Endothelial cell of umbilical vein (primary cell): ENCODE measurements around the gene SERPINB13. TPM values are rescaled to one million over a fixed set of nuclear protein-coding genes. Genes with fewer than 3 reads are reported as not detected.

ENCODE experiments used
- BruUV-seq: library from RNA; stranded (reverse); fragments of 400-500 nt; replicated peaks from 2 replicates; lab custom pipeline; 2021; lab: Mats Ljungman, UMichigan
- CTCF ChIA-PET: fragments of 300-600, 350-600 bp; sonication (Branson Sonifier 250); formaldehyde crosslinking; loops from one replicate; lab custom pipeline; 2021; ENCODE audit warnings: antibody characterized with exemption, inconsistent platforms; lab: Charles Lee
- POLR2A ChIA-PET: fragments of 300-600, 350-600 bp; sonication (Branson Sonifier 250); formaldehyde crosslinking; loops from one replicate; lab custom pipeline; 2021; ENCODE audit warnings: antibody characterized with exemption, inconsistent platforms; lab: Charles Lee
- DNase-seq: peaks from one replicate; pipeline ENCODE4 v3.0.0-alpha.2; 2011; ENCODE audit warnings: low read depth, low spot score
- FAIRE-seq: peaks from 2 replicates; lab custom pipeline; 2011; peaks lifted over from hg19 to GRCh38; lab: Jason Lieb, UNC
- H2AFZ ChIP-seq: 2 replicates; pipeline ENCODE4 v1.6.0; 2012; ENCODE audit warnings: low read depth, low read length, control low read depth, inconsistent platforms
- H3K27ac ChIP-seq: 2 replicates; pipeline ENCODE4 v1.5.1; 2011; ENCODE audit warnings: low read depth, mild to moderate bottlenecking, control low read depth, low read length, moderate library complexity; ENCODE audit not compliant: insufficient read depth
- H3K27me3 ChIP-seq, 2 experiments: 2 replicates each; pipeline versions ENCODE4 v1.6.0 to v1.6.1; 2011; ENCODE audit warnings: low read length in 2 of 2, mixed read lengths in 1 of 2; ENCODE audit not compliant: control insufficient read depth in 2 of 2, insufficient read depth in 2 of 2
- H3K36me3 ChIP-seq, 2 experiments: 2 replicates in 1 of 2; 3 replicates in 1 of 2; pipeline ENCODE4 v1.5.1; 2011; ENCODE audit warnings: low read length in 2 of 2, mild to moderate bottlenecking in 1 of 2, moderate library complexity in 1 of 2; ENCODE audit not compliant: control insufficient read depth in 2 of 2, insufficient read depth in 2 of 2; ENCODE audit errors: extremely low read depth in 1 of 2
- H3K4me1 ChIP-seq: 3 replicates; pipeline ENCODE4 v1.5.1; 2011; ENCODE audit warnings: mild to moderate bottlenecking, low read length; ENCODE audit not compliant: control insufficient read depth, insufficient read depth; ENCODE audit errors: extremely low read depth
- H3K4me2 ChIP-seq: 2 replicates; pipeline ENCODE4 v1.6.1; 2011; ENCODE audit warnings: low read length, control low read depth, mixed read lengths; ENCODE audit not compliant: insufficient read depth
- H3K4me3 ChIP-seq, 3 experiments: fragments of 200-600 bp in 1 of 3; sonication (generic), shearing (Covaris generic) in 1 of 3; replicated peaks in 1 of 3; 2 replicates each; pipeline ENCODE4 v1.5.1; 2011 to 2016; ENCODE audit warnings: control low read depth in 3 of 3, low read length in 3 of 3, mild to moderate bottlenecking in 2 of 3, inconsistent platforms in 1 of 3, low read depth in 1 of 3, moderate library complexity in 1 of 3; ENCODE audit not compliant: insufficient read depth in 1 of 3
- H3K79me2 ChIP-seq: 2 replicates; pipeline ENCODE4 v1.6.0; 2012; ENCODE audit warnings: low read length, inconsistent platforms; ENCODE audit not compliant: control insufficient read depth, insufficient read depth
- H3K9ac ChIP-seq: replicated peaks from 2 replicates; pipeline ENCODE3; 2011; ENCODE audit warnings: low read length, control low read depth; ENCODE audit not compliant: insufficient read depth; ENCODE audit errors: extremely low read depth
- H3K9me1 ChIP-seq: replicated peaks from 3 replicates; pipeline ENCODE4 v1.6.0; 2011; ENCODE audit warnings: mild to moderate bottlenecking, low read length; ENCODE audit not compliant: control insufficient read depth, insufficient read depth; ENCODE audit errors: extremely low read depth
- H3K9me3 ChIP-seq: replicated peaks from 2 replicates; pipeline ENCODE4 v1.5.1; 2012; ENCODE audit warnings: low read length, inconsistent platforms; ENCODE audit not compliant: control insufficient read depth, insufficient read depth
- H4K20me1 ChIP-seq: replicated peaks from 2 replicates; pipeline ENCODE3; 2011; ENCODE audit warnings: mild to moderate bottlenecking, low read length; ENCODE audit not compliant: control insufficient read depth, insufficient read depth; ENCODE audit errors: extremely low read depth
- EZH2 ChIP-seq: IDR thresholded peaks from 2 replicates; pipeline ENCODE4 v1.6.1; 2012; ENCODE audit warnings: borderline replicate concordance, low read depth, mild to moderate bottlenecking, moderate library complexity, low read length, inconsistent platforms; ENCODE audit not compliant: severe bottlenecking
- FOS ChIP-seq: IDR thresholded peaks from 2 replicates; pipeline ENCODE4 v1.6.1; 2011; ENCODE audit warnings: mild to moderate bottlenecking, low read length, moderate library complexity, borderline replicate concordance; ENCODE audit not compliant: insufficient read depth
- GATA2 ChIP-seq: IDR thresholded peaks from 2 replicates; pipeline ENCODE4 v1.7.0; 2011; ENCODE audit warnings: low read depth, mild to moderate bottlenecking, moderate library complexity, mixed read lengths, low read length; ENCODE audit not compliant: insufficient read length, insufficient read depth
- JUN ChIP-seq: IDR thresholded peaks from 2 replicates; pipeline ENCODE4 v1.6.1; 2011; ENCODE audit warnings: borderline replicate concordance, low read depth; ENCODE audit not compliant: insufficient read length, insufficient read depth
- MYC ChIP-seq: IDR thresholded peaks from one replicate; pipeline ENCODE4 v1.6.1; 2011; ENCODE audit warnings: mild to moderate bottlenecking, low read depth, low read length
- POLR2A ChIP-seq: IDR thresholded peaks from 2 replicates; pipeline ENCODE4 v1.6.1; 2012; ENCODE audit warnings: low read depth, mild to moderate bottlenecking, control low read depth, low read length
- POLR2AphosphoS5 ChIP-seq: IDR thresholded peaks from 2 replicates; pipeline ENCODE4 v1.6.1; 2012; ENCODE audit warnings: low read depth, mild to moderate bottlenecking, control low read depth, low read length, moderate library complexity; ENCODE audit not compliant: insufficient read depth
- dilution Hi-C: fragments of 300-500 bp; cut with MboI; formaldehyde crosslinking; loops from one replicate; pipeline ENCODE4 v1.15.0; 2019; ENCODE audit warnings: low sequenced_read_pairs; ENCODE audit not compliant: extremely low pct_ligation_motif_present
- intact Hi-C: fragments of 100-400 bp; cut with micrococcal nuclease; formaldehyde crosslinking; loops from one replicate; pipeline ENCODE4 v1.10.0; 2022
- polyA plus RNA-seq, 4 experiments: library from polyadenylated mRNA; depleted of rRNA in 3 of 4; stranded (reverse) in 3 of 4; unstranded in 1 of 4; fragments of >200 nt; gene quantifications; 2 replicates each; pipeline versions ENCODE4 v1.2.1 to v1.2.3, GENCODE V29; 2011 to 2012; ENCODE audit warnings: missing spikeins in 1 of 4
- total RNA-seq: library from RNA; stranded (reverse); gene quantifications from 2 replicates; pipeline ENCODE4 v1.2.3, GENCODE V29; 2021
- TF ChIP-seq, protein P1 (sequence below): IDR thresholded peaks from 2 replicates; pipeline ENCODE4 v1.6.1; 2011; ENCODE audit not compliant: insufficient read depth, insufficient read length
- TF ChIP-seq, protein P2 (sequence below), 2 donors: IDR thresholded peaks; 1 replicate in 1 of 2; 2 replicates in 1 of 2; pipeline ENCODE4 v1.5.1; 2011; ENCODE audit warnings: low read length in 2 of 2, mild to moderate bottlenecking in 2 of 2, moderate library complexity in 2 of 2, control low read depth in 1 of 2, inconsistent platforms in 1 of 2, low read depth in 1 of 2; ENCODE audit not compliant: insufficient read depth in 1 of 2; ENCODE audit errors: extremely low read depth in 1 of 2

Gene SERPINB13
- total and polyA plus RNA-seq, 2 donors (not counting 3 experiments of a cell fraction or from before 2014, with no cell fraction given), result not detected

DNA sequence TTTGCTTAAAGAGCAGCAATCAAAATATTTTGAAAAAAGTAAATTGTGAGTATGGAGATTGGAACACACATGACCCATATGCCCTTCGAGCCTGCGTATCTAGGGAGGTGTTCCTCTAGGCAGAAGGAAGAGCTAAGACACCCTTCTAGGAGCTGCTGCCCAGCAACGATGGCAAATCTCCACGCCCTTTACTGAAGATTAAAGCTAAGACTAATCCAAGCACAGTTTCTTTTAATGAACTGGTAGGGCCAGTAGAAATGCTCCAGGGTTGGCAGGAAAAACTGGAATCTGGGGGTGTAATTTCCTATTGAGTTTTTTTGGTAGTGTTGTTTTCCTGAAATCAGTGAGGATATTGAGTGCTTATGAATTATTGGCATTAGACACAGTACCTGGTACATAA, 712 bp upstream of the SERPINB13 start:
- Histone ChIP-seq H3K9me3 (no peaks in the 10 kb centered on the region), H3K9me1 (no peaks in the 10 kb centered on the region), H3K27me3 (no peaks in the 10 kb centered on the region), H2AFZ (no peak overlapping the region), H3K4me1 (no peaks in the 10 kb centered on the region), H3K36me3 (no peaks in the 10 kb centered on the region), H4K20me1 (no peaks in the 10 kb centered on the region), H3K79me2 (no peaks in the 10 kb centered on the region), H3K4me2 (no peak overlapping the region), H3K4me3 (no peak overlapping the region), H3K27ac (no peak overlapping the region), H3K9ac (no peak overlapping the region)
- TF ChIP-seq POLR2AphosphoS5, result no peak
- TF ChIP-seq POLR2A, result no peak
- TF ChIP-seq MYC, result no peak
- TF ChIP-seq JUN, result no peak
- TF ChIP-seq FOS, result no peak
- TF ChIP-seq, protein P1, sequence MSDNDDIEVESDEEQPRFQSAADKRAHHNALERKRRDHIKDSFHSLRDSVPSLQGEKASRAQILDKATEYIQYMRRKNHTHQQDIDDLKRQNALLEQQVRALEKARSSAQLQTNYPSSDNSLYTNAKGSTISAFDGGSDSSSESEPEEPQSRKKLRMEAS, result no peak
- no peak for TF ChIP-seq GATA2
- no peak for TF ChIP-seq EZH2
- ChIA-PET CTCF (interaction anchor here (1.4 kb wide), 1 partner anchor 8 kb away, joined by 5 read pairs; no protein-coding TSS in a partner anchor), POLR2A (no interaction called here)
- no TSS peak for BruUV-seq
- DNase-seq, result no peak
- FAIRE-seq, result no peak
- intact Hi-C loops (no loop called here), dilution Hi-C loops (no loop called here)

DNA sequence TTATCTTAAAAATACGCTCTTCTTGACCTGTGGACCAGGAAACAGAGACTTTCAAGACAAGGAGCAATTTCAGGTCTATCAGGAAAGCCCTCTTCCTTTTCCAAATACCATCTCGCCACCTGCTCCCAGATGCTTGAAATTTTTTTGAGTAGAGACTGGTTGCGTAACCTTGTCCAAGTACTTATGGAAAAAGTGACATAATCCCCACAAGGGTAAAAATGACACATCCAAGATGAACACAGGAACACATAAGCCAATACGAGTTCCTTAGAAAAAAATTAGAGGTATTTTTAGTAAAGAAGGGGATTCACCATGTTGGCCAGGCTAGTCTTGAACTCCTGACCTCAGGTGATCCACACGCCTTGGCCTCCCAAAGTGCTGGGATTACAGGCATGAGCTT, 1.8 kb downstream of the SERPINB13 start:
- DNase-seq (no peak), FAIRE-seq (no peak)
- no peak for TF ChIP-seq FOS
- no peak for TF ChIP-seq POLR2A
- TF ChIP-seq JUN, result no peak
- TF ChIP-seq, protein P1, result no peak
- TF ChIP-seq GATA2, result no peak
- no peak for TF ChIP-seq POLR2AphosphoS5
- no peak for TF ChIP-seq EZH2
- TF ChIP-seq, protein P2, sequence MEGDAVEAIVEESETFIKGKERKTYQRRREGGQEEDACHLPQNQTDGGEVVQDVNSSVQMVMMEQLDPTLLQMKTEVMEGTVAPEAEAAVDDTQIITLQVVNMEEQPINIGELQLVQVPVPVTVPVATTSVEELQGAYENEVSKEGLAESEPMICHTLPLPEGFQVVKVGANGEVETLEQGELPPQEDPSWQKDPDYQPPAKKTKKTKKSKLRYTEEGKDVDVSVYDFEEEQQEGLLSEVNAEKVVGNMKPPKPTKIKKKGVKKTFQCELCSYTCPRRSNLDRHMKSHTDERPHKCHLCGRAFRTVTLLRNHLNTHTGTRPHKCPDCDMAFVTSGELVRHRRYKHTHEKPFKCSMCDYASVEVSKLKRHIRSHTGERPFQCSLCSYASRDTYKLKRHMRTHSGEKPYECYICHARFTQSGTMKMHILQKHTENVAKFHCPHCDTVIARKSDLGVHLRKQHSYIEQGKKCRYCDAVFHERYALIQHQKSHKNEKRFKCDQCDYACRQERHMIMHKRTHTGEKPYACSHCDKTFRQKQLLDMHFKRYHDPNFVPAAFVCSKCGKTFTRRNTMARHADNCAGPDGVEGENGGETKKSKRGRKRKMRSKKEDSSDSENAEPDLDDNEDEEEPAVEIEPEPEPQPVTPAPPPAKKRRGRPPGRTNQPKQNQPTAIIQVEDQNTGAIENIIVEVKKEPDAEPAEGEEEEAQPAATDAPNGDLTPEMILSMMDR (IDR thresholded peaks at IDR 0.05; ENCODE audit: extremely low read depth in 1 of 2, insufficient read depth in 1 of 2, low read depth in 1 of 2, low read length in 2 of 2), result no peak
- no peak for TF ChIP-seq MYC
- no peaks in the 10 kb centered on the region for H3K79me2 ChIP-seq
- BruUV-seq, result no TSS peak
- no peaks in the 10 kb centered on the region for H3K4me1 ChIP-seq
- POLR2A ChIA-PET, result no interaction called here
- no peak overlapping the region for H3K4me2 ChIP-seq
- H3K27ac ChIP-seq, result no peak overlapping the region
- H3K27me3 ChIP-seq, result no peaks in the 10 kb centered on the region
- dilution Hi-C loops (no loop called here), intact Hi-C loops (no loop called here)
- H3K36me3 ChIP-seq, result no peaks in the 10 kb centered on the region
- H3K4me3 ChIP-seq, result no peak overlapping the region
- no peaks in the 10 kb centered on the region for H3K9me3 ChIP-seq
- CTCF ChIA-PET, result no interaction called here
- no peaks in the 10 kb centered on the region for H4K20me1 ChIP-seq
- no peaks in the 10 kb centered on the region for H3K9me1 ChIP-seq
- no peak overlapping the region for H3K9ac ChIP-seq
- no peak overlapping the region for H2AFZ ChIP-seq
